SK-N-SH (cell line): Measurements from ENCODE around the gene CCDC88C. TPM values are rescaled to one million over a fixed set of nuclear protein-coding genes. Genes with fewer than 3 reads are reported as not detected.
"Not testable (repeated sequence)": the region's sequence is repeated elsewhere in the genome, so short reads cannot be mapped to it uniquely, and the experiment has no call there.

Experiments
- CTCF ChIA-PET: fragments of 300-600, 350-600 bp; formaldehyde crosslinking; extraction: SDS; loops from one replicate; lab custom pipeline; 2021; lab: Yijun Ruan, JAX
- POLR2A ChIA-PET: fragments of 350-600 bp; sonication (Branson Sonifier 250); formaldehyde crosslinking; extraction: SDS; loops from one replicate; lab custom pipeline; 2020; ENCODE audit warnings: antibody characterized with exemption, inconsistent platforms; lab: Yijun Ruan, JAX
- DNase-seq: peaks from one replicate; pipeline ENCODE4 v3.0.0; 2012
- H2AFZ ChIP-seq: fragments of 200-600 bp; sonication (generic); 2 replicates; pipeline ENCODE4 v1.8.1; 2016; ENCODE audit warnings: antibody characterized with exemption, mild to moderate bottlenecking, low read depth
- H3F3A ChIP-seq: fragments of 200-600 bp; sonication (generic); replicated peaks from 2 replicates; pipeline ENCODE3; 2016; ENCODE audit warnings: antibody characterized with exemption, mild to moderate bottlenecking; ENCODE audit not compliant: insufficient read depth
- H3K27ac ChIP-seq, 2 experiments: fragments of 200-500 bp in 1 of 2; fragments of 200-600 bp in 1 of 2; sonication (Bioruptor generic) in 1 of 2; sonication (generic), shearing (Covaris generic) in 1 of 2; 2 replicates each; pipeline versions ENCODE4 v1.5.1 to v1.6.1; 2014 to 2016; ENCODE audit warnings: low read depth in 2 of 2, inconsistent platforms in 1 of 2, low read length in 1 of 2, mild to moderate bottlenecking in 1 of 2, mixed read lengths in 1 of 2
- H3K27me3 ChIP-seq: fragments of 200-600 bp; sonication (generic), shearing (Covaris generic); 2 replicates; pipeline ENCODE4 v1.6.1; 2016; ENCODE audit warnings: mixed run types; ENCODE audit not compliant: insufficient read depth
- H3K36me3 ChIP-seq, 2 experiments: fragments of 200-500 bp in 1 of 2; fragments of 200-600 bp in 1 of 2; sonication (Bioruptor generic) in 1 of 2; sonication (generic) in 1 of 2; replicated peaks in 1 of 2; 2 replicates each; pipeline versions ENCODE3 to v1.5.1; 2014 to 2016; ENCODE audit warnings: low read length in 1 of 2, mild to moderate bottlenecking in 1 of 2; ENCODE audit not compliant: insufficient read depth in 2 of 2, control insufficient read depth in 1 of 2
- H3K4me1 ChIP-seq, 2 experiments: fragments of 200-500 bp in 1 of 2; fragments of 200-600 bp in 1 of 2; sonication (Bioruptor generic) in 1 of 2; sonication (generic), shearing (Covaris generic) in 1 of 2; 2 replicates each; pipeline versions ENCODE4 v1.5.1 to v1.6.1; 2014 to 2016; ENCODE audit warnings: low read depth in 1 of 2, low read length in 1 of 2, mixed run types in 1 of 2; ENCODE audit not compliant: insufficient read depth in 2 of 2, control insufficient read depth in 1 of 2
- H3K4me2 ChIP-seq: fragments of 200-600 bp; sonication (generic), shearing (Covaris generic); 2 replicates; pipeline ENCODE4 v1.6.1; 2017; ENCODE audit warnings: mixed run types
- H3K4me3 ChIP-seq, 2 experiments: fragments of 200-500 bp in 1 of 2; fragments of 200-600 bp in 1 of 2; sonication (Bioruptor generic) in 1 of 2; sonication (generic), shearing (Covaris generic) in 1 of 2; 2 replicates each; pipeline versions ENCODE4 v1.5.1 to v1.8.1; 2014 to 2016; ENCODE audit warnings: low read depth in 2 of 2, inconsistent platforms in 1 of 2, low read length in 1 of 2, mild to moderate bottlenecking in 1 of 2, mixed read lengths in 1 of 2, moderate library complexity in 1 of 2
- H3K79me2 ChIP-seq: fragments of 200-600 bp; sonication (generic); 2 replicates; pipeline ENCODE4 v1.8.1; 2017; ENCODE audit warnings: mild to moderate bottlenecking; ENCODE audit not compliant: insufficient read depth
- H3K9ac ChIP-seq: fragments of 200-600 bp; sonication (generic); 2 replicates; pipeline ENCODE4 v1.6.1; 2017; ENCODE audit warnings: mixed run types
- H3K9me2 ChIP-seq: fragments of 200-600 bp; sonication (generic); 2 replicates; pipeline ENCODE4 v1.6.1; 2017; ENCODE audit warnings: mixed run types
- H3K9me3 ChIP-seq: fragments of 200-600 bp; sonication (generic); 2 replicates; pipeline ENCODE4 v1.6.1; 2017; ENCODE audit warnings: mixed run types, mild to moderate bottlenecking, moderate library complexity
- H4K20me1 ChIP-seq: fragments of 200-600 bp; sonication (generic); 2 replicates; pipeline ENCODE4 v1.6.1; 2017; ENCODE audit warnings: mild to moderate bottlenecking, mixed run types; ENCODE audit not compliant: insufficient read depth
- CTCF ChIP-seq: fragments of 200-600 bp; sonication (generic); IDR thresholded peaks from 2 replicates; pipeline ENCODE4 v1.6.1; 2017; ENCODE audit warnings: antibody characterized with exemption, mild to moderate bottlenecking, moderate library complexity
- ELF1 ChIP-seq: IDR thresholded peaks from 2 replicates; pipeline ENCODE4 v1.4.0; 2012
- EZH2phosphoT487 ChIP-seq: fragments of 200-600 bp; sonication (generic); IDR thresholded peaks from 2 replicates; pipeline ENCODE4 v1.6.1; 2017; ENCODE audit warnings: low read depth, mixed run types, mild to moderate bottlenecking, antibody characterized with exemption, moderate library complexity, borderline replicate concordance
- GATA2 ChIP-seq: sonication (generic); formaldehyde crosslinking; IDR thresholded peaks from 2 replicates; pipeline ENCODE4 v1.5.0; 2020; ENCODE audit warnings: mild to moderate bottlenecking, missing genetic modification reagents
- IRF3 ChIP-seq: fragments of 150-350 bp; IDR thresholded peaks from 2 replicates; pipeline ENCODE4 v1.6.1; 2016; ENCODE audit warnings: mild to moderate bottlenecking, low read depth, low read length
- MEF2A ChIP-seq: IDR thresholded peaks from 2 replicates; pipeline ENCODE4 v1.4.0; 2012; ENCODE audit warnings: low read depth, borderline replicate concordance
- NFIC ChIP-seq: IDR thresholded peaks from 2 replicates; pipeline ENCODE4 v1.4.0; 2012; ENCODE audit warnings: borderline replicate concordance
- NRF1 ChIP-seq: IDR thresholded peaks from 2 replicates; pipeline ENCODE4 v1.6.1; 2012; ENCODE audit warnings: low read depth, mild to moderate bottlenecking, low read length
- POLR2AphosphoS5 ChIP-seq: IDR thresholded peaks from 2 replicates; pipeline ENCODE4 v1.6.1; 2012; ENCODE audit warnings: low read depth, low read length
- RXRA ChIP-seq: IDR thresholded peaks from 2 replicates; pipeline ENCODE4 v1.4.0; 2012; ENCODE audit warnings: low read depth, mild to moderate bottlenecking, borderline replicate concordance
- SMC3 ChIP-seq: IDR thresholded peaks from 2 replicates; pipeline ENCODE4 v1.6.1; 2012; ENCODE audit warnings: low read depth, low read length, improper control_type of control experiment
- TAF1 ChIP-seq: IDR thresholded peaks from 2 replicates; pipeline ENCODE4 v1.6.1; 2012; ENCODE audit warnings: low read depth, mild to moderate bottlenecking, low read length, moderate library complexity, borderline replicate concordance
- TEAD4 ChIP-seq: IDR thresholded peaks from 2 replicates; pipeline ENCODE4 v1.4.0; 2012; ENCODE audit warnings: mild to moderate bottlenecking, borderline replicate concordance; ENCODE audit not compliant: insufficient read depth
- USF1 ChIP-seq: IDR thresholded peaks from 2 replicates; pipeline ENCODE4 v1.4.0; 2012; ENCODE audit warnings: low read depth, borderline replicate concordance
- WGBS: methylation state at CpG from one replicate; pipeline ENCODE4 v1.1.6; 2017; ENCODE audit warnings: low lambda C conversion rate; 5-methylcytosine and 5-hydroxymethylcytosine counted together
- polyA plus RNA-seq, 3 experiments: library from polyadenylated mRNA; depleted of rRNA; stranded (reverse); fragments of >200 nt; gene quantifications; 2 replicates each; pipeline ENCODE4 v1.2.3, GENCODE V29; 2012
- TF ChIP-seq, protein P1 (sequence below): IDR thresholded peaks from 2 replicates; pipeline ENCODE4 v1.4.0; 2012; ENCODE audit warnings: low read depth

Gene CCDC88C
- polyA plus RNA-seq, 1 of the 3 experiments (the other 2 are of a cell fraction), result 0.39 TPM

- H3K27ac ChIP-seq, H3K27me3 ChIP-seq, H3K4me2 ChIP-seq, H3K9me3 ChIP-seq, POLR2A ChIA-PET, H4K20me1 ChIP-seq, H2AFZ ChIP-seq, H3F3A ChIP-seq, H3K9ac ChIP-seq, H3K79me2 ChIP-seq, DNase-seq, H3K36me3 ChIP-seq, H3K9me2 ChIP-seq, H3K4me1 ChIP-seq, H3K4me3 ChIP-seq: not testable (repeated sequence)
- WGBS, result 70% methylated on average over 9 of the region's 9 CpGs
- CTCF ChIA-PET, result interaction anchor here (1.8 kb wide), 1 partner anchor 102 kb away, joined by 9 read pairs; no protein-coding TSS in a partner anchor
These were observed 7.9 kb upstream of the CCDC88C start for GRCh38 chr14:91425531-91425944.

GRCh38 chr14:91424813-91425530 lies 7.4 kb upstream of the CCDC88C start:
- POLR2A ChIA-PET, result no interaction called here
- no peaks in the 10 kb centered on the region for H3K4me1 ChIP-seq
- no peak overlapping the region for H3K9ac ChIP-seq
- no peak for DNase-seq
- no peaks in the 10 kb centered on the region for H3K79me2 ChIP-seq
- H4K20me1 ChIP-seq, result no peaks in the 10 kb centered on the region
- no peaks in the 10 kb centered on the region for H3F3A ChIP-seq
- no peak overlapping the region for H2AFZ ChIP-seq
- no peak overlapping the region for H3K4me2 ChIP-seq
- H3K27me3 ChIP-seq, result no peaks in the 10 kb centered on the region; the same call in 1 of the 2 replicates
- H3K4me3 ChIP-seq, result no peak overlapping the region
- no peak overlapping the region for H3K27ac ChIP-seq
- CTCF ChIA-PET, result interaction anchor here (1.8 kb wide), 1 partner anchor 102 kb away, joined by 9 read pairs; no protein-coding TSS in a partner anchor
- H3K36me3 ChIP-seq, result no peaks in the 10 kb centered on the region
- no peaks in the 10 kb centered on the region for H3K9me2 ChIP-seq
- no peaks in the 10 kb centered on the region for H3K9me3 ChIP-seq
- no peak for TF ChIP-seq GATA2 (CRISPR knock-in tag)
- no peak for TF ChIP-seq NRF1
- TF ChIP-seq, protein P1, sequence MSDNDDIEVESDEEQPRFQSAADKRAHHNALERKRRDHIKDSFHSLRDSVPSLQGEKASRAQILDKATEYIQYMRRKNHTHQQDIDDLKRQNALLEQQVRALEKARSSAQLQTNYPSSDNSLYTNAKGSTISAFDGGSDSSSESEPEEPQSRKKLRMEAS, result no peak
- TF ChIP-seq CTCF, result no peak
- TF ChIP-seq TEAD4, result no peak
- no peak for TF ChIP-seq NFIC
- TF ChIP-seq ELF1, result no peak
- no peak for TF ChIP-seq TAF1
- no peak for TF ChIP-seq USF1
- TF ChIP-seq SMC3, result no peak
- TF ChIP-seq POLR2AphosphoS5, result no peak
- no peak for TF ChIP-seq RXRA
- TF ChIP-seq IRF3, result no peak
- no peak for TF ChIP-seq MEF2A
- TF ChIP-seq EZH2phosphoT487, result no peak
- 69% methylated on average over 9 of the region's 9 CpGs for WGBS
